ENCODE measurements around the gene MACROD1. TPM values are rescaled to one million over a fixed set of nuclear protein-coding genes. Genes with fewer than 3 reads are reported as not detected.
A peak's percentile ranks its signal among the peaks of the same experiment; 100 is the strongest.

MACROD1 gene
- total and polyA plus RNA-seq, 9 of the 15 experiments (the other 6 are each of a cell fraction or from before 2014, with no cell fraction given): 1.1 to 60.0 (median 26.4) TPM

DNA sequence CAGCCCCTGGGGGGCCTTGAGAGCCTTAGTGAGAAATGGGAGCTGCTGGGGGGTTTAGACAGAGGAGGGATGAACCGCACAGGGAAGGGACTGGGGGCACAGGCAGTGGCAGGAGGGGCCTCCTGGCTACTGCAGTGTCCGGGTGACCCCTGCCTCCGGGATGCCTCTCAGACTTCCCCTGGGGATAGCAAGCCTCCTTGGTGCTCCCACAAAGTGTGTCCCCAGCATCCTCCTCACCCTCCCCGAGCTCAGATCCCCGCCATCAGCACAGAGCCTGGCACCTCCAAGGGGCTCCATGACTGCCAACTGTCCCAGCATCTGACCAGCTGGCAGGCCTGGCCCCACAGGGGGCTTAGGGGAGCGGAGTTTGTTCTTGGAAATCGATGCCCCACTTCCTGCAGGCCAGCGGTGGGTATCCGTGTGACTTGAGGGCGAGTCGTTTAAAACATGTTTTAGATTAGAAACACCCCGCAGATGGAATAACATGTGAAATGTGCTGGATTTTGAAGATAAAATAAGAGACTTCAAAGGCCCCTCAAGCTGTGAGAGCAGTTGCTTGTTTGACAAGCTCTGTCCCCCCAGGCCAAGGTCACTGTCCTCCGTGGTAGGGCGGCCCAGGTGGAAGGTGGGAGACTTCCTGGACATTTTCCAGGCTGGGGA lies 143.7 kb downstream of the MACROD1 start:
- POLR2A ChIA-PET: interaction anchor here (0.7 to 1.3 kb wide), 3 partner anchors 10 to 24 kb away, joined by 3 to 5 read pairs (median 3); no protein-coding TSS in a partner anchor
- peak overlapping the region in 1 of 2 experiments; percentile 52; a peak in 1 of 4 replicates for H3K9ac ChIP-seq (ENCODE audit: insufficient read depth in 1 of 2, low read depth in 2 of 2, low read length in 2 of 2)
- BruUV-seq (replicated peaks): no TSS peak
- H3K79me2 ChIP-seq (ENCODE audit: control insufficient read depth, insufficient read depth, low read length): no peaks in the 10 kb centered on the region
- in situ Hi-C loops (cut with MboI): no loop called here
- 39% methylated on average over 14 of the region's 14 CpGs for WGBS (ENCODE audit: insufficient coverage, low coverage, missing lambda C conversion rate)
- CTCF ChIA-PET (ENCODE audit: low intra/inter-chr PET ratio): no interaction called here
- intact Hi-C loops (cut with micrococcal nuclease): no loop called here
- no peaks in the 10 kb centered on the region for H3K9me3 ChIP-seq (replicated peaks; ENCODE audit: control insufficient read depth, insufficient read depth, low read depth, low read length)
- no peak overlapping the region for H2AFZ ChIP-seq (ENCODE audit: low read depth, low read length)
- ATAC-seq (no peak), FAIRE-seq (no peak), DNase-seq (ENCODE audit: extremely low read depth in 1 of 4, low spot score in 3 of 4) (no peak)
- H4K20me1 ChIP-seq (replicated peaks; ENCODE audit: control insufficient read depth, insufficient read depth, low read length): peaks cover 59% of the 10 kb centered on the region
- H3K4me3 ChIP-seq: no peak overlapping the region
- no peak overlapping the region for H3K27ac ChIP-seq (ENCODE audit: extremely low read depth, low read depth, low read length)
- H3K4me2 ChIP-seq (ENCODE audit: insufficient read depth, low read length): no peak overlapping the region
- no peaks in the 10 kb centered on the region for H3K9me1 ChIP-seq (ENCODE audit: control insufficient read depth, insufficient read depth, low read length)
- H3K27me3 ChIP-seq (ENCODE audit: control insufficient read depth in 2 of 2, insufficient read depth in 2 of 2, low read length in 2 of 2): peaks cover 0 to 4% of the 10 kb centered on the region in 2 experiments; a peak in 1 of 5 replicates
- peaks cover 0 to 38% of the 10 kb centered on the region in 2 experiments; a peak in 2 of 5 replicates for H3K4me1 ChIP-seq (replicated peaks in 1 of 2; ENCODE audit: control insufficient read depth in 2 of 2, insufficient read depth in 2 of 2, low read length in 2 of 2)
- H3K36me3 ChIP-seq (ENCODE audit: control insufficient read depth, insufficient read depth, low read length): no peaks in the 10 kb centered on the region
- TF ChIP-seq, protein P1, sequence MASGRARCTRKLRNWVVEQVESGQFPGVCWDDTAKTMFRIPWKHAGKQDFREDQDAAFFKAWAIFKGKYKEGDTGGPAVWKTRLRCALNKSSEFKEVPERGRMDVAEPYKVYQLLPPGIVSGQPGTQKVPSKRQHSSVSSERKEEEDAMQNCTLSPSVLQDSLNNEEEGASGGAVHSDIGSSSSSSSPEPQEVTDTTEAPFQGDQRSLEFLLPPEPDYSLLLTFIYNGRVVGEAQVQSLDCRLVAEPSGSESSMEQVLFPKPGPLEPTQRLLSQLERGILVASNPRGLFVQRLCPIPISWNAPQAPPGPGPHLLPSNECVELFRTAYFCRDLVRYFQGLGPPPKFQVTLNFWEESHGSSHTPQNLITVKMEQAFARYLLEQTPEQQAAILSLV (tag; IDR thresholded peaks at IDR 0.05): no peak
- TF ChIP-seq, protein P2, sequence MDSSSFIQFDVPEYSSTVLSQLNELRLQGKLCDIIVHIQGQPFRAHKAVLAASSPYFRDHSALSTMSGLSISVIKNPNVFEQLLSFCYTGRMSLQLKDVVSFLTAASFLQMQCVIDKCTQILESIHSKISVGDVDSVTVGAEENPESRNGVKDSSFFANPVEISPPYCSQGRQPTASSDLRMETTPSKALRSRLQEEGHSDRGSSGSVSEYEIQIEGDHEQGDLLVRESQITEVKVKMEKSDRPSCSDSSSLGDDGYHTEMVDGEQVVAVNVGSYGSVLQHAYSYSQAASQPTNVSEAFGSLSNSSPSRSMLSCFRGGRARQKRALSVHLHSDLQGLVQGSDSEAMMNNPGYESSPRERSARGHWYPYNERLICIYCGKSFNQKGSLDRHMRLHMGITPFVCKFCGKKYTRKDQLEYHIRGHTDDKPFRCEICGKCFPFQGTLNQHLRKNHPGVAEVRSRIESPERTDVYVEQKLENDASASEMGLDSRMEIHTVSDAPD (CRISPR knock-in tag; IDR thresholded peaks at IDR 0.05): no peak
- TF ChIP-seq ZNF384 (IDR thresholded peaks at IDR 0.05; ENCODE audit: low read depth, low read length) (no peak), ZNF695 (CRISPR knock-in tag; IDR thresholded peaks at IDR 0.05) (no peak), DNMT1 (IDR thresholded peaks at IDR 0.05) (no peak), ZFPM2 (CRISPR knock-in tag; IDR thresholded peaks at IDR 0.05) (no peak), ZNF263 (CRISPR knock-in tag; IDR thresholded peaks at IDR 0.05; ENCODE audit: borderline replicate concordance) (peak; percentile 50; the same call in 1 of the 2 replicates), ELF2 (CRISPR knock-in tag; IDR thresholded peaks at IDR 0.05) (no peak)
